Cerebellar cortex (tissue), 1 donor: ENCODE measurements around the gene C2CD4D.
A peak's percentile ranks its signal among the peaks of the same experiment; 100 is the strongest.

Experiments used
- DNase-seq: peaks from one replicate; pipeline ENCODE4 v3.0.0-alpha.2; 2015; ENCODE audit warnings: low spot score

The C2CD4D gene

DNA sequence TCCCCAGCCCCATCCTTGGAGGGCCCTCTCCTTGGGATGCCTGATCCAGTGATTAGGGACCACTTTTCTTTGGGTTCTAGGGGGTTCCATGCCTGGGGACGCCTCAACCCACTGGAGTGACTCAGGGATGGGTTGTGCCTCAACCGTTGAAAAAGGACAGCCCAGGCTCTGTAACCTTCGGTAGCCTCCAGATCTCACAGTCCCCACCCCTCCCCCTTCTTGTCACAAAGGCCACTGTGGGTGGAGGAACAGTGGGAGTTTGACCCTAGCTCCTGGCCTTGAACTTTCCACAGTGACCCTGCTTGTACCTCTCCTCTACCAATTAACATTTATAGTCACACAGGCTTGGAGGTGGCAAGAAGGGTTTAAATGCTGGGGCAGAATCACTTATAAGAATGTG is 5.4 kb downstream of the C2CD4D start:
- DNase-seq = no peak

DNA sequence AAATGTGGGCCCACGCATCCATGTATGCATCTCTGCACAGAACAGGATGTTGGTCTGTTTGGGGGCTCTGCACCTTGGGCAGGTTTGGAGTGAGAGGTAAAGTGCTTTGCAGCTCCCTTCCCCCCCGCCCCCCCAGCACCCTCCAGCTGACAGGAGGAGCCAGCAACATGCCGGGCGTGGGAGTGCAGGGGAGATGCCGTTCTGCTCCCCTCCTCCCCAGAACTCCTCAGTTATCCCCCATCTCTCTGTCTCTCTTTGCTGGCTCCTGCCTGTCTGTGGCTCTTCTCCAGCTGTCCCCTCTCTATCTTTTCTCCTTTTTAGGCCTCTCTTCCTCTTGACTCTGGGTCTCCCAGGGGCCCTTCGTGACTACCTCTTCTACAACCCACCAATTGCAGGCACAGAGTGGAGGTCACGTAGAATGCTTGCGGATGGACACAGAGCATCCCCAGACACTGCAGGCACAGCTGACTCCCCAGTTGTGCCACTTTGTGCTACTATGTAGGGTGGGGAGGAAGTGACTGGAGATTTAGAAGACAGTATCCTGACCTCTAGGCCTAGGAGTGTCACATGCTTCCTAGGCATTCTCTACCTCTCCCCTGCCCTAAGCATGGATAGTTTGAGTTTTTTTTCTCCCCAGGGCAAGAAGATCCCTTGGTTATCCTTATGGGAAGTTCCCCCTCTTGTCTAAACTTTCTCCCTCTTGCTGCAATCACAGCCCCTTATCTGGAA is 6.3 kb downstream of the C2CD4D start:
- no peak for DNase-seq

DNA sequence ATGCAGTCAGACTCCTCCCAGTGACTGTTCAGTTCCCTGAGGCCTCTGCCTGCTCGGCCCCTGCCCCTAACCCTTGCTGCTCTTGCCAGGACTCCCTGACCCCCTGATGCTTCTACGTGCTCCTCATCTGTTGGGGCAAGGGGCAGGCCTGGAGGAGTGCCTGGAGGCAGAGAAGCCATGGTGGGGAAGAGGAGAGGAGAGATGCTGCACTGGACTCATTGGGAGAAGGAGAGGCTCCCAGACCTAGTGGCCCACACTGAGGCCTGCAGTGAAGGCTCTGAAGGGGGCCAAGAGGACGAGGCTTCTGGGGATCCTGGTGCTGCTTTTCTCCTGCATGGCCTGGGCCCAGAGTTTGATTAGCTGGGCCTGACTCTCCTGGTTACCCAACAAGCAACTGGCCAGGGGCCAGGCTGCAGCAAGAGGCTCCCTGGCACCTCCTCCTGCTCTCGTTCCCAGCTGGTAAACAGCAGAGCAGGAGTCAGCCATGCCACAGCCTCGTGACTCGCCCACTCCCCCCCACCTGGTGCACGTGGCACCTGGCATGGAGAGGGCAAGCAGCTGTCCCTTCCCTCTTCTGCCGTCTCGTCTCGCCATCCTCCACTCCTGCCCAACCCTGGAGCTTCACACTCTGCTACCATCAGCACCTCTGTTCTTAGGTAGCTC is 7.2 kb downstream of the C2CD4D start:
- peak; percentile 86 for DNase-seq

DNA sequence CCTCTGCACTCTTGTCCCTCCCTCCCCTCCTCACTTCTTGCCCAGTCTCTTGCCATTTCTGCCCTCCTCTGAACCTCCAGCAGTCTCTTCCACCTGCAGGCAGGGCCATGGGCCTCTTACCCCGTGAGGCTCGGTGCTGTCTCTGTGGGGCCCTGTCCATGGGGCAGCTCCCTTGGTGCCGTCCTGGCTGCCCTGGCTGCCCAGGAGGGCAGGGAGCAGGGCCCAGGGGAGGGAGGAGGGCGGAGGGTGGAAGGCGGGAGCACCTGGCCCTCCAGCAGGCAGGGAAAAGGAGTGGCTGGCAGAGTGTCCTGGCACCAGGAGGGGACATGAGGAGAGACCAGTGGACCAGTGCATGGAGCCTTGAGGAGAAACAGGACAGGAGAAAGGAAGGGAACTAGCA is 8.0 kb downstream of the C2CD4D start, which contains the start of gene RORC:
TSS of gene RORC (minus strand) at position 198 of the 400 bp plus-strand sequence. CDS start at position 160, 38 bp downstream.
- peak; percentile 78 for DNase-seq

DNA sequence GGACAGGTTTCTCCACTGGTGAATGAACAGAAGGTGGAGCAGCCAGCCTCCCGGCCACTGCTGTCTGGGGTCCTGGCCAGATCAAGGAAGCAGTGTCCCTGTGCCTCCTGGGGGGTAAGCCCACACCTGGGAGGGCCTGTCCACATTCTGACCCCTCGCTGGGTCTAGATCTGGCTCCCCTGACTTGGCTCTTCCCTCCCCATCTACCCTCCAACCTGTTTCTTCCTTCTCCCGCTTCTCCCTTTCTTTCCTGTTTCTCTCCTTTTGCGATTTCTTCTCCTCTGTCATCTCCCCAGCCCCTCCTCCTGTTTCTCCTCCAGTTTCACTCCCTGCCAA is 8.4 kb downstream of the C2CD4D start:
- DNase-seq = no peak

DNA sequence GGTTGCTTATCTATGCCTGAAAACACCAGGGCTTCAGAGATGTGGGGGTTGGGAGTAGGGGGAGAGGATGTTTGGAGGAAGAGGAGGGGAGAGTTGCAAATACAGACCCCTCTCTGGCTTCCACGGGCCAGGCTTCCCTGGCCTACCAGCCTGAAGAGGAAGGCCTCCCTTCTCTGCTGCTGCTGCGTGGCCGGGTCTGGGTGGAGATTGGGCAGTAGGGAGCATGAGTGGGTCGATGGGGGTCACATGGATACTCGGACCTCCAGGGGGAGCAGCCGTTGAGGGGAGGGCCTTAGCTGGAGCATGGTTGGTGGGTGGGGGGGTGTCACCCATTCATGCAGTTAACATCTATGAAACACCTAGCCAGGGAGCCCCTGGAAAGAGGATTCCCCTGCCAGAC is 9.6 kb downstream of the C2CD4D start:
- no peak for DNase-seq

DNA sequence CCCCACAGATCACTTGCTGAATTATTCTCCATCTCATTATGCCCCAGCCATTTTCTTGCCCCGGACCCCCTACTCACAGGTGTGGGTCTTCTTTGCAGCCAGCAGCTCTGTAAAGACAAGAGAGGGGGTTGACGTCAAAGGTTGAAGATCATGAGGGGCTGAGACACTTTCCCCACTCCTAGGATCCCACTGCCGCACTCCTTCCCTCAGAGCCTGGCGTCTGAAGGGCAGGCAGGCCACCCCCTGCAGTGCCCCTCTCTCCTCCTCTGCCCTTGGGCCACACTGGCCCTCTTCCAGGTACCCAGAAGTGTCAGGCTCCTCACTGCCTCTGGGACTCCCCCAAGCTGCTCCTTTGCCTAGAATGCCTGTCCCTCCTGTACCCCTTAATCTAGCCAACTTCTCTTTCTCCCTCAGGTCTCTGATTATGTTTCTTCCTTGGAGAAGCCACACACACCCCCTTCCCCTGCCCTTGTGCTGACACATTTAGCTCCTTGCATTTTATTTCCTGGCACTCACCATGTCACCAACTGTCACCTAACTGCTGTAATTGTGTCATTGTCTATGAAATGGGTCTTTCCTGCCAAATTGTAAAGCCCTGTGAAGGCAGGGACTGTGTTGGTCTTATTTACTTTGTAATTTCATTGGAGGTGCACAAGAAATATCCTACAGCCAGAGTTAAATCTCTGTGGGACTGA is 10.1 kb downstream of the C2CD4D start:
- DNase-seq = no peak

DNA sequence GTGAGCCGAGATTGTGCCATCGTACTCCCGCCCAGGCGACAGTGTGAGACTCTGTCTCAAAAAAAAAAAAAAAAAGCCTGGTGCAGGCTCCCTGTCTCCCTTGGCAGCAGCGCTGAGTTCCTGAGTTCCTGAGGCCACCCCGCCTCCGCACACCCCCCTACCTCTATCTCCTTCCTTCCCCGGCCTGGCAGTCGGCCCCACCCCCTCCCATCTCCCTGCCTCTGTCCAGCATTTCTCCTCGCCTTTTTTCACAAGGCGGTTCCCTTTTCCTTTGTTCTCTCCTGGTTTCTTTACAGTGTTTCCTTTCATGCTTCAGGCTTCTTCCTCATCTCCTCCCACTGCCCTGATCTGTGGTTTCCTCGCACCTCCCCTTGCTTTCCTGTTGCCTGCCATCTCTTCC is 10.7 kb downstream of the C2CD4D start:
- DNase-seq = no peak

DNA sequence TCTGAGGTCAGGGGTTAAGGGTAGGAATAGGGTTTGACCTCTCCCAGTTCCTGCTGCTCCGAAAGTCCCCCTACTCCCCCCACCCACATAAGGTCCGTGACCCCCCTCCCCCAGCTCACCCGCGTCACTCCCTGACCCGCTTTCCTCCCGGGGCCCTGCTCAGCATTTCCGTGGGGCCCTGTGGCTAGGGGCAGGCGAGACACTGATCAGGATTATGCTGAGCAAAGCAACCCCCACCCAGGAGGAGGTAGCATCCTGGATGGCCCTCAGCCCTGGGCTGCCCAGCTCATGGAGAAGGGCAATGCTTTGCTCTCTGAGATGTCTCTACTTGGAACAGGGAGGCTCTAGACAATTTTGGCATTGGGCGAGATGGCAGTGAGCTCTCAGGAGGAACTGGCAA is 11.8 kb downstream of the C2CD4D start:
- DNase-seq = no peak

DNA sequence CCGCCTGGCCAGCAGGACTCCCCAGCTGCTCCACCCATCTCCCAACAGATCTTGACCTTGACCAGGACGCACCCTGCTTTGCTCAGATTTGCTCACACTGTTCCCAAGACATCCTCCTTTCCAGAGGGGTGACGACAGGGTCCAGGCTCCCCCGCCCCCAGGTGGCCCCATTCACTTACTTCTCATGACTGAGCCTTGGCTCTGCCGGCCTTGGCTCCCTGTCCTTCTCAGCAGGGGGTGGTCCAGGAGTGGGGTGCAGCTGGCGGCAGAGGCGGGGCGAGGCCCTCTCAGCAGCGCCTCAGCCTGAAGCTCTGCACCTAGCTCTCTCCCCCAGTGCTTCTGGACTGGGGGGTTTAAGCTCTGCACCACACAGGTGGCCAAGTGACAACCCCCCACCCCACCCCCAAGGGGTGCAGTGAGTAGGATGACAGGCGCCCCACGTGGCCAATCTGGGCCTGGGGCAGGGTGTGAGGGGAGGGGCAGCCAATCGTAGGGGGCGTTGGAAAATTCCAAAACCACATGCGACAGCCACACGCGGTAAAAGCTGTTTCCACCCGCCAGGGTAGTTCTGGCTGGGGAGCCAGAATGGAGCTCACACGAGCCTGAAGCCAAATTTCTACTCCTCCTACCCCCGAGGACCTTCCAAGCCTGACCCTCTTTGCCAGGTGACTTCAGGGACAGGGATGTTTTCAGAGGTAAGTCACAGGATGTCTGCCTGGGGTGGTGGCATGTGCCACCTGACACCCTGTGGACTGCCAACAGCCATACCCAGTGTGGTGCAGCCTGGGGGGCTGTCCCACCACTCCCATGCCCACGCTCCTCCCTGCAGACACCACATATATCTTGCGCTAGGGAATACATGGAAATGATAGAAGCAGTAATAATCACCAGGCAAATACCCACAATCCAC is 13.6 kb downstream of the C2CD4D start:
- DNase-seq = no peak

DNA sequence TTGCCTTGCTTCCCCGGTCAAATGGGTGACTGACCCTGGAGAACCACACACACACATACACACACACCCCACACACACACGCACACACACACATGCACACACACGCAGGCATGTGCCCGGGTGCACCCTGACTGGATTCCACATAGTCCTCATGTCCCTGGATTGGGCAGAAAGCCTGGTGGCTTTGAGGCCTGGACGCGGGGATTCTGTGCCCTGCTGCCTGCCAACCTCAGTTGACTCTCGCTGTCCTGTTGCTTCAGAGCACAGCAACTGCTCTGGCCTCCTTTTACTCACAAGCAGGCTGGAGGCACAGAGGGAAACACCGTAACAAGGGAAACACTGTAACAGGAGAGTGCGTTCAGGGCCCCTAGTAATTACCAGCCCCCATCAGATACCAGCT is 14.4 kb downstream of the C2CD4D start:
- DNase-seq = peak; percentile 65

DNA sequence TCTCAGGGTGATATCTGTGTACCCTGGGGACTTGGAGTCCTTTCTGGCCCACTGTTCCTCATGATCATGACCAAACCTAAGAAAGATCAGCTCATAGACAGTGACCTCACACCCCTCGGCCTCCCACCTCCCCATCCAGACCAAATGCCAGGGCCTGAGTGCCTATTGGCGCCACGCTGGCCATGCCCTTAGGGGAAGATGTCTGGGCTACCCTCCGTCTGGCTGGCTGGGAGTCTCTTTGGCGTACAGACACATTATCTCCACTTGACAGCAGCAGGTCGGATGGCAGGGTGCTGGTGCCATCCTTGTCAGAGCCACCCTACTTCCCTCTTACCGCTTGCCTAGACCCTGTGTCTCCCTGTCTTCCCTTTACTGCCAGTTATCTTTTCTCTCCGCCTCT is 16.4 kb downstream of the C2CD4D start:
- no peak for DNase-seq

DNA sequence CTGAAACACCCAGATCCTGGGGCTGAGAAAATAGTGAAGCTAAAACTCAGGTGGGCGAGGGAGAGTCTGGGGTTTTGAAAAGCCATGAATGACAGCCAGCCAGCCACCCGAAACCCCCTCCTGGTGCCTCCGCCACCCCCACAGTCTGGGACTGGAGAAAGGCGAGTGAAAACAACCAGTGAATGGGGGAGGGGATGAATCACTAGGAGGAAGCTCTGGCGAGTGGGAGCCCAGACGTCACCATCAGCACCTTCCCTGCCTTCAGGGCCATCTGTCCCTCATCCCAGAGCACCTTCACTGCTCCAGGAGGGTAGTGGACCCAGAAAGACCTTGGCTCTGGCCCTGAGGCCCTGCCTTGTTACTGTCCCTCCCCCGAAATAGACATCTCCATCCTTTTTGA is 17.2 kb downstream of the C2CD4D start:
- DNase-seq = peak; percentile 73

DNA sequence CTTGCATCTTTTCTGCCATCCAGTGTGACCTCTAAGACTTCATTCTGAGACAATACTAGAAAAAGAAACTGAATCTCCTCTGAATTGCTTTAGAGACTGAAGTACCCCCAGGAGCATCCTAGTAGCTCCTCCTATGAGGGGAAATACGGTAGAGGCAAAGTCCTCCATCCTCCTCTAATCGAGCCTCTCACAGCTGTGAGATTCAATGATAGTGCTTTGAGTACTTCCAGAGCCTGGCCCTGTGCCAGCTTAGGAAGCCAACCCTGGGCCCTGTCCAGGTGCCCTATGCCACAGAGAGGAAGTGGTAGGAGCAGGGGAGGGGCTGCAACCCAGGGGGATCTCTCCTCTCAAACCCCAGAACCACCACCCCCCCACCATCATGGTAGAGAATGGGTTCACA is 18.7 kb downstream of the C2CD4D start:
- no peak for DNase-seq

DNA sequence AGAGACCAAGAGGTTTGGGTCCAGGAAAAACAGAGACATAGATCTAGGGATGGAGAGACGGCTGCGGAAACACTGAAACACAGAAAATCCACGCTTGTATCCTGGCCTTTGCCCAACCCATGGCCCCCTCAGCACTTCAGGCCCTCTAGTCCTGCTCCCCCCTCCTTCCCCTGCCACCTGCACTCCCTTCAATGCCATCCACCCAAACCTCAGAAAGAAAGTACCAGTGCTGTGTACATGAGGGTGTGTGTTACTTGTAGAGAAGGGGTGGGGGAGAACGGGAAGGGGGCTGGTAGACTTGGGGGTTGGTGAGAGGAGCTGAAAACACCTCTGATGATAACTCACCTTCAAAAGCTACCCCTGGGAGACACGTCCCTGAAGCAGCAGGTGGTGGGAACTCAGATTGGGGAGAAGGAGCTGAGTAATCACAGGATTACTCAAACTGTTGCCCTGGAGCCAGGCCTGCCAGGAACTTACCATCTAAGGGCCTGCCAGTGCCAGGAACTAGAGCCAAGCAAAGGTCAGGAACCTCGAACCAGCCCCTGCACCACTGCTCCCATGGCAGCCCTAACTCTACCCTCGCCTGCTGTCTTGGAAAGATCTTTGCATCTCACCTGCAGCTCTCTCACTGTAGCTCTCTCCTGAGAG is 19.5 kb downstream of the C2CD4D start:
- no peak for DNase-seq

DNA sequence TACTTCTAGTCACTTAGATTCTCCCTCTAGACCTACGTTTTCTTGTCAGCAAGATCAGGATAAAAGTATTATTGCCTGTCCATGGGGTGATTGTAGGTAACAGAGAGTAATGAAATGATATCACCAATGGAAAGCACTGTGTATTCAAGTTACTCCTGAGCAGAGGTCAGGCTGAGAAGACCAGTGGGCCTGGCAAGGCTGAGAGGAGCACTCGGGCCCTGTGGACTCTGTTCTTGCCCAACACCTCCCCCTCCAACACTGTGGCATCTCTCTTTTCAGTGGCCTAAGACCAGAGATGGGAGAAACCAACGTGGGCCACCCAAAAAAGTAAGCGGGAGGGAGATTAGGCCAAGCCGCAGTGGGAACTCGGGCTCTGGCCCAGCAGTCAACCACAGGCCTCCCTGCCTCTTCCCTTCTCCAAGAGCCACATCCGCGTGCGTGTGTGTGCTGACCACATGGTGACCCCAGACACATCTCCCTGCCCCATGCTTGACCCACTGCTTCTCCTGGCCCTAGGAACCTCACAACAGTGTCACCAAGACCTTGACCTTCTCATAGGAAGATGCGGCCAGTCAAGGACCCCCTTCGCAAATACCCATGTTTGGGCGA is 20.3 kb downstream of the C2CD4D start:
- no peak for DNase-seq

DNA sequence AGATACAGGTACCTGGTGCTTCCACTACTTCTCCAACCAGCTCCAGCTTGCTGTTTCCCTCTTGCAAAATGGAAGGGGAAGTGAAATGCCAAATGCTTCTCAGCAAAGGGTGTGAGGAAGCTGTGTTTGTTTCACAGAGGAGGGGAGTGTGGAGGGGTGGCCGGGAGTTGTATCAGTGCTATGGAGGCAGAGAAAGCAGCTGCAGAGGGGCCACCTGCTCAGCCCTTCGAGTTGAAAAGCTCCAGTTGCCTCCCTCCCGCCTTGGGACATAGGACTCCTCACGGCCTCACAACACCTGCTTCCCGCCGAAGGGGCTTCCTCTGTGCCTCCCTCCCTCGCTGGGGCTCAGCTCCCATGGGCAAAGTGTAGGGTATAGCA is 22.3 kb downstream of the C2CD4D start:
- no peak for DNase-seq

DNA sequence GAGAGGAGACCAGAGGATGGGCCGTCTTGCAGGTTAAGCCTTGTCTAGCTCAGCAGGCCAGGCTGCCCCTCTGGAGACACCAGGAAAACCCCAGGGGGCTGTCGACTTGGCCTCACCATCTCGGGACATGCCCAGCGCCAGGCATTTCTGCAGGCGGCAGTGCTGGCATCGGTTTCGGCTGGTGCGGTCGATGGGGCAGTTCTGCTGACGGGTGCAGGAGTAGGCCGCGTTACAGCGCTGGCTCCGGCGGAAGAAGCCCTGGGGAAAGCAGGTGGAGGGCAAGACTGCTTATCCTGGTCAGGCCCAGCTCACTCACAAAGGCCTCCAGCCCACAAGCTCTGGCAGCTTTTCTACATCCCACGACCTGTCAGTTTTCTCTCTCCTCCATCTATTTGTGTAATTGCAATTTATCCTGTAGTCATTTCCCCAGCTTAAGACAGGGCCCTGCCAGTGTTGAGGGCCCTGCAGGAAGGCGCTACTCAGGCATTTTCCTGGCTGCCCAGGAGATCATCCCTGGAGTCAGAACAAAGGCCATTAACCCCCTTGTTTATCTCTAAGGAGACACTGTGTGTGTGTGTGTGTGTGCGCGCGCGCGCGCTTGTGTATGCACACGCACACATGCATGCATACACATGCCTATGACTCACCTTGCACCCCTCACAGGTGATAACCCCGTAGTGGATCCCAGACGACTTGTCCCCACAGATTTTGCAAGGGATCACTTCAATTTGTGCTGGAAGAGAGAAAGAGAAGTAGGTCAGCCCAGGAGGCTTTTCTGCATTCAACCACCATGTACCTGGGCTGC is 22.9 kb downstream of the C2CD4D start:
- DNase-seq = no peak

DNA sequence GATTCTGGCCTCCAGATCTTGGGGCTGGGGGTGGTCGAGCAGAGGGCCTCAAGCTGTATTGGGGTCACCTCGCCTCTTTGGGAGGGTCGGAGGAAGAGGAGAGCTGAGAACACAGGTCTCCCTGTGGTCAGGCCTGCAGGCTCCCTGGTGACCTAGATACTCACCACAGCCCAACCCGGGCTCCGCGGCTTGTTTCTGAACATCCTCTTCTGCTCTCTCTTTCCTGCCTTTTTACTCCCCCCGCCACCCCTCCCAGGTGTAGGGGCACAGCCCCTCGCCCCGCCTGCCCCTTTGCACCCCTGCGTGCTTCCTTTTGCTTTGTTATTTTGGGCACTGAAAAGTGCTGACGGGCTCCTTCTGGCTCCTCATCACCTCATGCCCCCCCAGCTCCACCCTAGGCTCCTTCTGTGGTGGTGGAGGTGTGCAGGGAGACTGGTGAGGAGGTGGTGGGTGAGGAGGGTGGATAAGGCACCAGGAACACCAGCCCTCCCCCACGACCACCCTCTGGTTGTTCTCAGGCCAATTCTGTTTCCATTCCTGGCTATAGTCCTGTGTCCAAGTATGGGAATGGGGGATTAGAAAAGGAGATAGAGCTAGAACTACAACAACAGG is 23.8 kb downstream of the C2CD4D start:
- no peak for DNase-seq

DNA sequence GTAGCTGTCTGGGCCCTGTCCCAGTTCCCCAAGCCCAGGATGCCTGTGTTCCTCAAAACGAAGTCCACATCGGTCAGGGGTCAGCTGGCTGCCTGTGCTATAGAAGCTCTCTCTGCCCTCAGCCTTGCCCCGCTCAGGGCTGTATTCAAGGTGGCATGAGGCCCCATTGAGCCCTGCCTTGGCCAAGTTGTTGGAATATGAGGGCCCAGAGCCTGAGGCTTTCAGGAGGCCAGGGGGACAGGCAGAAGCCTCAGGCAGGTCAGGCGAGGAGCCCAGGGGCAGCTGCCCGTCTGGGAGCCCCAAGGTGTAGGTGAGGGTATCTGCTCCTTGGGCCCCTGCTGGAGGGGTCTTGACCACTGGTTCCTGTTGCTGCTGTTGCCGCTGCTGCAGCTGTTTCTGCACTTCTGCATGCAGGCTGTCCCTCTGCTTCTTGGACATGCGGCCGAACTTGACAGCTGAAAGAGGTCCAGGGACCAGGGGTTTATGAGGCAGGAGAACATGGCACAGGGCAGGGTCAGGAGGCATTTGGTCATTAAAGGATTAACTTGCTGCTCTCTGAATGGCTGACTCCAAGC is 24.6 kb downstream of the C2CD4D start:
- no peak for DNase-seq
